SK-N-SH (cell line): ENCODE measurements around the gene ANO3.
"Not testable (repeated sequence)": the region's sequence is repeated elsewhere in the genome, so short reads cannot be mapped to it uniquely, and the experiment has no call there.

ENCODE experiments used
- CTCF ChIP-seq: fragments of 200-600 bp; sonication (generic); IDR thresholded peaks from 2 replicates; pipeline ENCODE4 v1.6.1; 2017; ENCODE audit warnings: antibody characterized with exemption, mild to moderate bottlenecking, moderate library complexity
- EZH2phosphoT487 ChIP-seq: fragments of 200-600 bp; sonication (generic); IDR thresholded peaks from 2 replicates; pipeline ENCODE4 v1.6.1; 2017; ENCODE audit warnings: low read depth, mixed run types, mild to moderate bottlenecking, antibody characterized with exemption, moderate library complexity, borderline replicate concordance
- NFIC ChIP-seq: IDR thresholded peaks from 2 replicates; pipeline ENCODE4 v1.4.0; 2012; ENCODE audit warnings: borderline replicate concordance
- TAF1 ChIP-seq: IDR thresholded peaks from 2 replicates; pipeline ENCODE4 v1.6.1; 2012; ENCODE audit warnings: low read depth, mild to moderate bottlenecking, low read length, moderate library complexity, borderline replicate concordance

GRCh38 chr11:26643314-26643713 is 311.4 kb downstream of the ANO3 start:
- not testable (repeated sequence) for TF ChIP-seq CTCF, NFIC, EZH2phosphoT487, TAF1
